Skeletal muscle tissue (tissue), 4 donors: ENCODE measurements around the gene ANKRD34B. TPM values are rescaled to one million over a fixed set of nuclear protein-coding genes. Genes with fewer than 3 reads are reported as not detected.

ENCODE experiments used
- H3K27ac ChIP-seq: one replicate; pipeline ENCODE4 v1.7.0; 2013; ENCODE audit warnings: mild to moderate bottlenecking, low read depth, low read length, inconsistent platforms
- H3K27me3 ChIP-seq, 3 donors: one replicate each; pipeline ENCODE4 v1.7.0; 2013; ENCODE audit warnings: low read length in 3 of 3; ENCODE audit not compliant: control insufficient read depth in 3 of 3, insufficient read depth in 3 of 3
- H3K36me3 ChIP-seq, 3 donors: one replicate each; pipeline ENCODE4 v1.7.0; 2013; ENCODE audit warnings: low read length in 3 of 3; ENCODE audit not compliant: control insufficient read depth in 3 of 3, insufficient read depth in 3 of 3
- H3K4me1 ChIP-seq, 3 donors: one replicate each; pipeline ENCODE4 v1.7.0; 2013; ENCODE audit warnings: low read length in 3 of 3, mild to moderate bottlenecking in 3 of 3; ENCODE audit not compliant: control insufficient read depth in 3 of 3, insufficient read depth in 3 of 3
- H3K4me3 ChIP-seq, 3 donors: one replicate each; pipeline ENCODE4 v1.7.0; 2013; ENCODE audit warnings: low read length in 3 of 3
- H3K9ac ChIP-seq, 3 donors: one replicate each; pipeline ENCODE4 v1.7.0; 2013; ENCODE audit warnings: low read length in 3 of 3, mild to moderate bottlenecking in 3 of 3, moderate library complexity in 2 of 3, low read depth in 1 of 3
- H3K9me3 ChIP-seq, 3 donors: one replicate each; pipeline ENCODE4 v1.7.0; 2013; ENCODE audit warnings: low read length in 3 of 3; ENCODE audit not compliant: control insufficient read depth in 3 of 3
- total RNA-seq: library from RNA; depleted of rRNA; stranded (reverse); fragments of >200 nt; gene quantifications from one replicate; pipeline ENCODE4 v1.2.3, GENCODE V29; 2014
- donor health status: Osteomylitis.

ANKRD34B gene
- total RNA-seq, result under 0.01 TPM

- Histone ChIP-seq H3K9me3 (no peaks in the 10 kb centered on the region), H3K27ac (no peak within 1 kb of the TSS), H3K9ac (no peak within 1 kb of the TSS), H3K4me3 (peak within 1 kb of the TSS in 2 of 3 donors; percentile 29 to 52), H3K4me1 (peaks cover 5 to 17% (median 7%) of the 10 kb centered on the region in 3 donors), H3K36me3 (no peaks in the 10 kb centered on the region), H3K27me3 (peaks cover 37 to 49% (median 37%) of the 10 kb centered on the region in 3 donors)
Observed at GRCh38 chr5:80569961-80570786, at the start of gene ANKRD34B. ANKRD34B (minus strand) TSS chr5:80570280; CDS start chr5:80560019, 10,261 bp downstream.

GRCh38 chr5:80619086-80619485 is 49.0 kb upstream of the ANKRD34B start:
- H3K36me3 ChIP-seq, result no peaks in the 10 kb centered on the region
- H3K27ac ChIP-seq, result no peak overlapping the region

GRCh38 chr5:80618438-80618837 is 48.4 kb upstream of the ANKRD34B start:
- Histone ChIP-seq H3K27me3 (no peaks in the 10 kb centered on the region), H3K4me1 (no peaks in the 10 kb centered on the region), H3K27ac (no peak overlapping the region), H3K4me3 (no peak overlapping the region), H3K36me3 (no peaks in the 10 kb centered on the region), H3K9me3 (no peaks in the 10 kb centered on the region), H3K9ac (no peak overlapping the region)

More at GRCh38 chr5:80619086-80619485, 49.0 kb upstream of the ANKRD34B start:
- no peak overlapping the region for H3K9ac ChIP-seq
- H3K4me1 ChIP-seq, result no peaks in the 10 kb centered on the region
- no peaks in the 10 kb centered on the region for H3K9me3 ChIP-seq
- no peak overlapping the region for H3K4me3 ChIP-seq
- H3K27me3 ChIP-seq, result no peaks in the 10 kb centered on the region

GRCh38 chr5:80615266-80615914 is 45.3 kb upstream of the ANKRD34B start:
- H3K4me3 ChIP-seq, result no peak overlapping the region
- no peaks in the 10 kb centered on the region for H3K27me3 ChIP-seq
- H3K9me3 ChIP-seq, result peaks cover 0 to 4% (median 0%) of the 10 kb centered on the region in 3 donors
- no peaks in the 10 kb centered on the region for H3K4me1 ChIP-seq
- H3K9ac ChIP-seq, result no peak overlapping the region
- no peaks in the 10 kb centered on the region for H3K36me3 ChIP-seq
- no peak overlapping the region for H3K27ac ChIP-seq

GRCh38 chr5:80609692-80610091 is 39.6 kb upstream of the ANKRD34B start:
- Histone ChIP-seq H3K36me3 (no peaks in the 10 kb centered on the region), H3K27me3 (no peaks in the 10 kb centered on the region), H3K9me3 (peaks cover 0 to 9% (median 4%) of the 10 kb centered on the region in 3 donors), H3K9ac (no peak overlapping the region), H3K4me1 (no peaks in the 10 kb centered on the region), H3K27ac (no peak overlapping the region), H3K4me3 (no peak overlapping the region)

GRCh38 chr5:80608731-80609130 is 38.7 kb upstream of the ANKRD34B start:
- no peak overlapping the region for H3K9ac ChIP-seq
- H3K4me3 ChIP-seq, result no peak overlapping the region
- H3K9me3 ChIP-seq, result peaks cover 0 to 9% (median 4%) of the 10 kb centered on the region in 3 donors
- no peaks in the 10 kb centered on the region for H3K27me3 ChIP-seq
- H3K4me1 ChIP-seq, result no peaks in the 10 kb centered on the region
- H3K36me3 ChIP-seq, result no peaks in the 10 kb centered on the region
- H3K27ac ChIP-seq, result no peak overlapping the region

- H3K4me3 ChIP-seq, result no peak overlapping the region
- H3K4me1 ChIP-seq, result no peaks in the 10 kb centered on the region
- H3K9ac ChIP-seq, result no peak overlapping the region
- H3K36me3 ChIP-seq, result no peaks in the 10 kb centered on the region
- H3K9me3 ChIP-seq, result peaks cover 0 to 9% (median 4%) of the 10 kb centered on the region in 3 donors
- no peak overlapping the region for H3K27ac ChIP-seq
- no peaks in the 10 kb centered on the region for H3K27me3 ChIP-seq
Observed at GRCh38 chr5:80607832-80608231, 37.8 kb upstream of the ANKRD34B start.

GRCh38 chr5:80607343-80607742 is 37.3 kb upstream of the ANKRD34B start:
- Histone ChIP-seq H3K9me3 (peaks cover 0 to 9% (median 4%) of the 10 kb centered on the region in 3 donors), H3K4me1 (no peaks in the 10 kb centered on the region), H3K36me3 (no peaks in the 10 kb centered on the region)

GRCh38 chr5:80600943-80601693 is 31.0 kb upstream of the ANKRD34B start:
- Histone ChIP-seq H3K27me3 (no peaks in the 10 kb centered on the region), H3K27ac (no peak overlapping the region), H3K4me1 (no peaks in the 10 kb centered on the region), H3K9ac (no peak overlapping the region), H3K4me3 (no peak overlapping the region), H3K9me3 (no peaks in the 10 kb centered on the region), H3K36me3 (no peaks in the 10 kb centered on the region)

More at GRCh38 chr5:80607343-80607742, 37.3 kb upstream of the ANKRD34B start:
- Histone ChIP-seq H3K9ac (no peak overlapping the region), H3K27ac (no peak overlapping the region), H3K4me3 (no peak overlapping the region), H3K27me3 (no peaks in the 10 kb centered on the region)
